Heart left ventricle (tissue), 16 donors: ENCODE results near the gene PLEKHN1. TPM values are rescaled to one million over a fixed set of nuclear protein-coding genes. Genes with fewer than 3 reads are reported as not detected.
A peak's percentile ranks its signal among the peaks of the same experiment; 100 is the strongest.

Experiments used
- ATAC-seq, 4 donors: fragments of 200-7000 bp; cut with Tn5 transposase; one replicate each; pipeline ENCODE4 v1.9.1; 2020 to 2022; ENCODE audit warnings: moderate library complexity in 4 of 4, mild to moderate bottlenecking in 3 of 4, moderate number of reproducible peaks in 1 of 4
- DNase-seq, 5 donors: peaks; one replicate each; pipeline ENCODE4 v3.0.0-alpha.2; 2020
- H3K27ac ChIP-seq, 12 donors: fragments of 200-600 bp; sonication (generic) in 4 of 12; one replicate each; pipeline versions ENCODE4 v1.5.0 to v1.8.0; 2016 to 2022; ENCODE audit warnings: mild to moderate bottlenecking in 2 of 12
- H3K27me3 ChIP-seq, 9 donors: fragments of 200-600 bp; sonication (generic) in 2 of 9; one replicate each; pipeline versions ENCODE4 v1.5.1 to v1.8.0; 2016 to 2022; ENCODE audit warnings: mild to moderate bottlenecking in 3 of 9
- H3K36me3 ChIP-seq, 9 donors: fragments of 200-600 bp; sonication (generic) in 2 of 9; one replicate each; pipeline versions ENCODE4 v1.5.0 to v1.8.0; 2018 to 2022; ENCODE audit warnings: mild to moderate bottlenecking in 2 of 9
- H3K4me1 ChIP-seq, 12 donors: fragments of 200-600 bp; sonication (generic) in 4 of 12; one replicate each; pipeline versions ENCODE4 v1.5.0 to v1.8.0; 2016 to 2022; ENCODE audit warnings: mild to moderate bottlenecking in 3 of 12
- H3K4me3 ChIP-seq, 12 donors: fragments of 200-600 bp; sonication (generic) in 4 of 12; one replicate each; pipeline versions ENCODE4 v1.5.0 to v1.8.0; 2017 to 2022; ENCODE audit warnings: mild to moderate bottlenecking in 9 of 12, moderate library complexity in 4 of 12
- H3K9me3 ChIP-seq, 12 donors: fragments of 200-600 bp; sonication (generic) in 4 of 12; one replicate each; pipeline versions ENCODE4 v1.5.0 to v1.8.0; 2016 to 2022; ENCODE audit warnings: mild to moderate bottlenecking in 1 of 12
- CTCF ChIP-seq, 12 donors: fragments of 200-600 bp; sonication (generic) in 4 of 12; IDR thresholded peaks; one replicate each; pipeline versions ENCODE4 v1.5.0 to v1.8.0; 2018 to 2022; ENCODE audit warnings: antibody characterized with exemption in 12 of 12, mild to moderate bottlenecking in 5 of 12
- POLR2A ChIP-seq, 2 donors: fragments of 450-650 bp; IDR thresholded peaks; one replicate each; pipeline ENCODE4 v1.6.1; 2017; ENCODE audit warnings: antibody characterized with exemption in 2 of 2, mild to moderate bottlenecking in 2 of 2, moderate library complexity in 2 of 2
- WGBS, 4 donors: extraction: QIAGEN DNeasy Blood & Tissue Kit in 2 of 4; methylation state at CpG; one replicate each; pipeline versions ENCODE4 v1.1.5 to v1.1.7; 2013 to 2018; 5-methylcytosine and 5-hydroxymethylcytosine counted together
- intact Hi-C, 10 donors: fragments of 100-400 bp; cut with DNase I; formaldehyde crosslinking; loops; one replicate each; pipeline versions ENCODE4 v1.11.1 to v1.14.2; 2022
- polyA plus RNA-seq, 2 donors: library from polyadenylated mRNA; stranded (reverse); fragments of 200-250 nt; gene quantifications; one replicate each; pipeline ENCODE4 v1.2.3, GENCODE V29; 2013
- total RNA-seq, 9 donors: library from RNA; depleted of rRNA in 2 of 9; stranded (reverse); fragments of >200 nt in 2 of 9; fragmentation: NEBNext Ultra II Directional in 3 of 9; extraction: Animal tissue kit (Norgen Biotek cat#: 25700) in 3 of 9; gene quantifications; one replicate each; pipeline versions ENCODE4 v1.1.0 to v1.2.4, GENCODE V29; 2016 to 2023
- donor health status: ischemic (EF 13 %, LVEDD 7.1; RV severe dilation, severe dysfunction).
- donor health status: healthy with polysubstance abuse.
- donor health status: DM: no; HTN: yes; CAD: no.
- donor health status: DM: no; HTN: no; CAD: no.
- donor health status: ischemic (EF 25% LVEDD 6.9; RV normal size, moderate dysfunction).
- donor health status: ischemic (EF 25% LVEDD 5.7; RV mildly dilated, moderate dysfunction).
- donor health status: healthy.
- donor health status: DM: yes; HTN: yes; CAD: no.
- donor health status: ischemic (EF 35%, LVEDD 5.7; RV mildly dilated, moderate dysfunction).
- donor health status: nonischemic (EF 11% LVEDD 7.7; RV severe dilation, severe dysfunction).
- donor health status: DM: yes; HTN: yes; CAD: no.
- donor health status: PGD.
- donor health status: ischemic (EF 29% LVEDD 5.4; RV normal size, mild dysfunction).
- donor health status: nonischemic (EF 23%, LVEDD 6.1; RV moderate dilation, normal function).

Gene PLEKHN1
- total and polyA plus RNA-seq, 11 donors, result 0.15 to 0.63 (median 0.26) TPM; not detected in 7

GRCh38 chr1:924656-925560, 41.4 kb upstream of the PLEKHN1 start:
- ATAC-seq (no peak), DNase-seq (no peak)
- Histone ChIP-seq H3K4me3 (peak overlapping the region; percentile 35 to 71 (median 50)), H3K36me3 (no peaks in the 10 kb centered on the region), H3K9me3 (no peaks in the 10 kb centered on the region), H3K4me1 (peaks cover 0 to 50% (median 33%) of the 10 kb centered on the region in 12 donors), H3K27me3 (peaks cover 23 to 89% (median 43%) of the 10 kb centered on the region in 9 donors), H3K27ac (peak overlapping the region in 3 of 12 donors; percentile 29 to 53 (median 43))
- intact Hi-C loops, result no loop called here
- TF ChIP-seq CTCF (IDR thresholded peaks at IDR 0.05) (peak in 1 of 12 donors; percentile 15), POLR2A (IDR thresholded peaks at IDR 0.05) (no peak)
- WGBS, 4 donors, result 0 to 1% (median 0%) methylated on average over 35 to 120 of the region's 120 CpGs

GRCh38 chr1:925561-926421, 40.5 kb upstream of the PLEKHN1 start:
- Histone ChIP-seq H3K36me3 (no peaks in the 10 kb centered on the region), H3K27me3 (peaks cover 21 to 80% (median 36%) of the 10 kb centered on the region in 9 donors), H3K4me1 (peaks cover 0 to 43% (median 26%) of the 10 kb centered on the region in 12 donors), H3K9me3 (no peaks in the 10 kb centered on the region), H3K4me3 (peak overlapping the region in 11 of 12 donors; percentile 16 to 71 (median 52)), H3K27ac (no peak overlapping the region)
- WGBS, 4 donors, result 6 to 15% (median 7%) methylated on average over 12 to 65 of the region's 65 CpGs
- ATAC-seq, result peak in 2 of 4 donors; percentile 33 to 34
- peak in 1 of 5 donors; percentile 72 for DNase-seq
- intact Hi-C loops, result no loop called here
- TF ChIP-seq POLR2A (IDR thresholded peaks at IDR 0.05), result no peak
- no peak for TF ChIP-seq CTCF (IDR thresholded peaks at IDR 0.05)

- TF ChIP-seq POLR2A (IDR thresholded peaks at IDR 0.05) (no peak), CTCF (IDR thresholded peaks at IDR 0.05) (no peak)
- peaks cover 0 to 35% (median 20%) of the 10 kb centered on the region in 12 donors for H3K4me1 ChIP-seq
- H3K27ac ChIP-seq, result no peak overlapping the region
- no peaks in the 10 kb centered on the region for H3K9me3 ChIP-seq
- no peak overlapping the region for H3K4me3 ChIP-seq
- H3K36me3 ChIP-seq, result no peaks in the 10 kb centered on the region
- peaks cover 21 to 74% (median 33%) of the 10 kb centered on the region in 9 donors for H3K27me3 ChIP-seq
- 47 to 79% (median 66%) methylated on average over 6 to 9 of the region's 9 CpGs for WGBS, 4 donors
- no peak for DNase-seq
- ATAC-seq, result no peak
- intact Hi-C loops, result no loop called here
These were observed 39.0 kb upstream of the PLEKHN1 start for GRCh38 chr1:927234-927633.
